DMS114 treated with DMSO at 0.1 percent for 48 hours (cell line): ENCODE data around the gene CDKN1C.
"Not testable (repeated sequence)": the region's sequence is repeated elsewhere in the genome, so short reads cannot be mapped to it uniquely, and the experiment has no call there.

Experiments used
- DNase-seq: peaks from one replicate; lab custom pipeline; 2025; ENCODE audit not compliant: unreplicated experiment; lab: John Stamatoyannopoulos, UW

CDKN1C gene

GRCh38 chr11:2909133-2909902 lies 23.7 kb upstream of the CDKN1C start:
- no peak for DNase-seq

GRCh38 chr11:2908130-2908529 lies 22.6 kb upstream of the CDKN1C start:
- no peak for DNase-seq

- DNase-seq, result not testable (repeated sequence)
These were observed 19.7 kb upstream of the CDKN1C start for GRCh38 chr11:2905299-2905698.

GRCh38 chr11:2904153-2905052 lies 18.8 kb upstream of the CDKN1C start:
- no peak for DNase-seq

- DNase-seq, result no peak
These were observed 18.1 kb upstream of the CDKN1C start for GRCh38 chr11:2903672-2904011.

- no peak for DNase-seq
These were observed 17.5 kb upstream of the CDKN1C start for GRCh38 chr11:2902784-2903671.

- peak; percentile 65 for DNase-seq
These were observed 16.5 kb upstream of the CDKN1C start for GRCh38 chr11:2901854-2902783.

GRCh38 chr11:2901196-2901796 lies 15.7 kb upstream of the CDKN1C start:
- DNase-seq, result no peak

GRCh38 chr11:2899080-2899783 lies 13.7 kb upstream of the CDKN1C start:
- DNase-seq, result no peak

- no peak for DNase-seq
These were observed 12.9 kb upstream of the CDKN1C start for GRCh38 chr11:2898366-2899079.

- no peak for DNase-seq
These were observed 11.5 kb upstream of the CDKN1C start for GRCh38 chr11:2897048-2897447.

- no peak for DNase-seq
These were observed 10.5 kb upstream of the CDKN1C start for GRCh38 chr11:2896047-2896446.

GRCh38 chr11:2893935-2894334 lies 8.4 kb upstream of the CDKN1C start:
- no peak for DNase-seq

- no peak for DNase-seq
These were observed 7.5 kb upstream of the CDKN1C start for GRCh38 chr11:2892967-2893528.

GRCh38 chr11:2892215-2892966 lies 6.8 kb upstream of the CDKN1C start:
- DNase-seq, result no peak

- no peak for DNase-seq
These were observed 6.0 kb upstream of the CDKN1C start for GRCh38 chr11:2891326-2892214.
